ENCODE measurements around the gene HACD2.
"Not testable (repeated sequence)": the region's sequence is repeated elsewhere in the genome, so short reads cannot be mapped to it uniquely, and the experiment has no call there.

HACD2 gene

GRCh38 chr3:123522320-123523022 is 62.4 kb downstream of the HACD2 start:
- DNase-seq = no peak

- DNase-seq = peak in 1 of 2 experiments; percentile 15
Observed at GRCh38 chr3:123521179-123521969, 63.5 kb downstream of the HACD2 start.

- DNase-seq = no peak
Observed at GRCh38 chr3:123520656-123521055, 64.2 kb downstream of the HACD2 start.

- no peak for DNase-seq
Observed at GRCh38 chr3:123518892-123519485, 65.9 kb downstream of the HACD2 start.

- DNase-seq = no peak
Observed at GRCh38 chr3:123511726-123512125, 73.1 kb downstream of the HACD2 start.

GRCh38 chr3:123511084-123511483 is 73.8 kb downstream of the HACD2 start:
- no peak for DNase-seq

GRCh38 chr3:123508178-123508577 is 76.7 kb downstream of the HACD2 start:
- peak; percentile 31 to 51 for DNase-seq

GRCh38 chr3:123505820-123506219 is 79.0 kb downstream of the HACD2 start:
- DNase-seq = no peak

- DNase-seq = no peak
Observed at GRCh38 chr3:123503203-123503602, 81.7 kb downstream of the HACD2 start.

- no peak for DNase-seq
Observed at GRCh38 chr3:123499322-123499721, 85.5 kb downstream of the HACD2 start.

- no peak for DNase-seq
Observed at GRCh38 chr3:123498761-123499160, 86.1 kb downstream of the HACD2 start.

GRCh38 chr3:123493912-123494311 is 90.9 kb downstream of the HACD2 start:
- no peak for DNase-seq

GRCh38 chr3:123491966-123492587 is 92.8 kb downstream of the HACD2 start:
- peak; percentile 10 to 41 for DNase-seq

- DNase-seq = peak; percentile 68 to 72
Observed at GRCh38 chr3:123489400-123490004, 95.4 kb downstream of the HACD2 start.

GRCh38 chr3:123488645-123489347 is 96.1 kb downstream of the HACD2 start:
- no peak for DNase-seq

- DNase-seq = not testable (repeated sequence)
Observed at GRCh38 chr3:123487063-123487462, 97.8 kb downstream of the HACD2 start.

GRCh38 chr3:123486460-123486859 is 98.4 kb downstream of the HACD2 start:
- no peak for DNase-seq

GRCh38 chr3:123485551-123485950 is 99.3 kb downstream of the HACD2 start:
- no peak for DNase-seq

GRCh38 chr3:123483146-123483545 is 101.7 kb downstream of the HACD2 start:
- DNase-seq = no peak

GRCh38 chr3:123481722-123482457 is 103.0 kb downstream of the HACD2 start:
- no peak for DNase-seq

GRCh38 chr3:123481071-123481470 is 103.8 kb downstream of the HACD2 start:
- no peak for DNase-seq

- no peak for DNase-seq
Observed at GRCh38 chr3:123480428-123480827, 104.4 kb downstream of the HACD2 start.
